GM12878 (cell line): Measurements from ENCODE around the gene FCF1. TPM values are rescaled to one million over a fixed set of nuclear protein-coding genes. Genes with fewer than 3 reads are reported as not detected.

Source experiments
- ATAC-seq: fragments of 200-7000 bp; cut with Tn5 transposase; 3 replicates; pipeline ENCODE4 v1.9.1; 2020; ENCODE audit warnings: mild to moderate bottlenecking, moderate library complexity
- BruUV-seq: library from RNA; stranded (reverse); fragments of 400-500 nt; replicated peaks from 2 replicates; lab custom pipeline; 2021; lab: Mats Ljungman, UMichigan
- CTCF ChIA-PET: fragments of 300-600 bp; sonication (Branson Sonifier 250); formaldehyde crosslinking; extraction: SDS; loops from one replicate; lab custom pipeline; 2021; ENCODE audit warnings: inconsistent platforms; lab: Yijun Ruan, JAX
- POLR2A ChIA-PET: fragments of 350-600 bp; formaldehyde crosslinking; extraction: SDS; loops from one replicate; lab custom pipeline; 2021; ENCODE audit warnings: inconsistent platforms; lab: Charles Lee
- RAD21 ChIA-PET: fragments of 300-600 bp; sonication (Branson Sonifier 250); formaldehyde crosslinking; loops from one replicate; lab custom pipeline; 2023; ENCODE audit warnings: antibody characterized with exemption; ENCODE audit not compliant: unreplicated experiment; lab: Charles Lee
- SMC1A ChIA-PET: fragments of 300-600 bp; sonication (Branson Sonifier 250); formaldehyde crosslinking; loops from one replicate; lab custom pipeline; 2023; ENCODE audit not compliant: unreplicated experiment, uncharacterized antibody; lab: Charles Lee
- DNase-seq: peaks from one replicate; pipeline ENCODE4 v3.0.0-alpha.2; 2011; ENCODE audit warnings: low read depth, low spot score
- FAIRE-seq: peaks from 3 replicates; lab custom pipeline; 2011; peaks lifted over from hg19 to GRCh38; lab: Jason Lieb, UNC
- H2AFZ ChIP-seq: 2 replicates; pipeline ENCODE4 v1.6.0; 2011; ENCODE audit warnings: low read depth, low read length, control low read depth; ENCODE audit not compliant: control insufficient read depth
- H3K27ac ChIP-seq: 2 replicates; pipeline ENCODE4 v1.5.1; 2011; ENCODE audit warnings: control low read depth; ENCODE audit not compliant: control insufficient read depth, insufficient read depth
- H3K27me3 ChIP-seq, 2 experiments: replicated peaks in 1 of 2; 2 replicates each; pipeline versions ENCODE4 v1.6.0 to v1.6.1; 2011; ENCODE audit warnings: low read length in 1 of 2; ENCODE audit not compliant: control insufficient read depth in 2 of 2, insufficient read depth in 2 of 2
- H3K36me3 ChIP-seq, 2 experiments: 2 replicates each; pipeline ENCODE4 v1.5.1; 2011; ENCODE audit warnings: low read length in 1 of 2; ENCODE audit not compliant: control insufficient read depth in 2 of 2, insufficient read depth in 2 of 2
- H3K4me1 ChIP-seq: 2 replicates; pipeline ENCODE4 v1.6.1; 2011; ENCODE audit warnings: mild to moderate bottlenecking, low read length, moderate library complexity, mixed read lengths; ENCODE audit not compliant: control insufficient read depth, insufficient read depth
- H3K4me2 ChIP-seq: 2 replicates; pipeline ENCODE4 v1.6.0; 2011; ENCODE audit warnings: control low read depth; ENCODE audit not compliant: control insufficient read depth, insufficient read depth
- H3K4me3 ChIP-seq: fragments of 200-600 bp; sonication (generic); 2 replicates; pipeline ENCODE4 v1.5.1; 2016
- H3K79me2 ChIP-seq: 2 replicates; pipeline ENCODE4 v1.6.0; 2011; ENCODE audit warnings: low read length; ENCODE audit not compliant: control insufficient read depth, insufficient read depth
- H3K9ac ChIP-seq: 2 replicates; pipeline ENCODE4 v1.8.0; 2011; ENCODE audit warnings: low read length, control low read depth, mixed read lengths; ENCODE audit not compliant: control insufficient read depth, insufficient read depth
- H3K9me3 ChIP-seq: replicated peaks from 3 replicates; pipeline ENCODE4 v1.5.1; 2011; ENCODE audit warnings: mild to moderate bottlenecking, low read length; ENCODE audit not compliant: control insufficient read depth, insufficient read depth
- H4K20me1 ChIP-seq: 2 replicates; pipeline ENCODE4 v1.6.0; 2011; ENCODE audit not compliant: control insufficient read depth, insufficient read depth
- CREM ChIP-seq: IDR thresholded peaks from 2 replicates; pipeline ENCODE4 v1.6.1; 2014; ENCODE audit warnings: antibody characterized with exemption, low read depth
- EED ChIP-seq: sonication (generic); IDR thresholded peaks from 2 replicates; pipeline ENCODE4 v1.6.1; 2016; ENCODE audit warnings: antibody characterized with exemption, low read depth
- FOXM1 ChIP-seq: IDR thresholded peaks from 2 replicates; pipeline ENCODE4 v1.6.1; 2012; ENCODE audit warnings: low read depth, mild to moderate bottlenecking, inconsistent platforms, low read length, moderate library complexity
- ZNF217 ChIP-seq: fragments of 450-650 bp; IDR thresholded peaks from 2 replicates; pipeline ENCODE4 v1.6.1; 2017; ENCODE audit warnings: antibody characterized with exemption, mild to moderate bottlenecking
- ZNF274 ChIP-seq: IDR thresholded peaks from one replicate; pipeline ENCODE4 v1.8.0; 2011; ENCODE audit not compliant: insufficient read length, insufficient read depth
- ZZZ3 ChIP-seq: IDR thresholded peaks from 2 replicates; pipeline ENCODE4 v1.6.1; 2011; ENCODE audit warnings: low read depth; ENCODE audit not compliant: control insufficient read depth, insufficient read length
- in situ Hi-C: fragments of 300-500 bp; cut with MboI; formaldehyde crosslinking; loops from 9 replicates; pipeline ENCODE4 v1.14.3; 2018; ENCODE audit warnings: mixed read lengths
- intact Hi-C: fragments of 100-400 bp; cut with micrococcal nuclease; formaldehyde crosslinking; loops from one replicate; pipeline ENCODE4 v1.14.2; 2022; ENCODE audit not compliant: unreplicated experiment
- polyA plus RNA-seq, 11 experiments: library from polyadenylated mRNA; depleted of rRNA in 4 of 11; unstranded in 6 of 11; stranded (reverse) in 5 of 11; fragments of >200 nt; fragmentation: Nextera tagmentation in 4 of 11; fragmentation: Illumina TruSeq in 1 of 11; extraction: Ambion mirVana in 4 of 11; extraction: Trizol in 1 of 11; gene quantifications; 1 replicate in 1 of 11; 2 replicates in 10 of 11; pipeline versions ENCODE4 v1.2.1 to v1.2.3, GENCODE V29; 2011 to 2016; ENCODE audit warnings: inconsistent platforms in 2 of 11, missing spikeins in 2 of 11, low read depth in 1 of 11
- total RNA-seq, 4 experiments: library from RNA; depleted of rRNA in 3 of 4; stranded (reverse); fragments of >200 nt in 3 of 4; fragmentation: Illumina TruSeq in 1 of 4; extraction: Trizol in 1 of 4; gene quantifications; 2 replicates each; pipeline versions ENCODE4 v1.2.1 to v1.2.3, GENCODE V29; 2013 to 2021
- TF ChIP-seq, protein P1 (sequence below): IDR thresholded peaks from 2 replicates; pipeline ENCODE4 v1.6.1; 2012; ENCODE audit warnings: improper control_type of control experiment, low read depth, low read length; ENCODE audit not compliant: insufficient replicate concordance
- TF ChIP-seq, protein P2 (sequence below): fragments of 450-650 bp; IDR thresholded peaks from 2 replicates; pipeline ENCODE4 v1.6.1; 2018; ENCODE audit warnings: borderline replicate concordance, mild to moderate bottlenecking; ENCODE audit not compliant: partially characterized antibody
- TF ChIP-seq, protein P3 (sequence below): fragments of 450-650 bp; IDR thresholded peaks from 2 replicates; pipeline ENCODE4 v1.6.1; 2017; ENCODE audit warnings: antibody characterized with exemption, mild to moderate bottlenecking, moderate library complexity
- TF ChIP-seq, protein P4 (sequence below): IDR thresholded peaks from 2 replicates; pipeline ENCODE4 v1.6.1; 2011; ENCODE audit warnings: borderline replicate concordance, low read depth, mild to moderate bottlenecking, moderate library complexity, low read length; ENCODE audit not compliant: insufficient read depth, poor library complexity, severe bottlenecking

FCF1 gene
- total and polyA plus RNA-seq, 10 of the 15 experiments (the other 5 are each of a cell fraction or from before 2014, with no cell fraction given): 6.2 to 88.7 (median 28.5) TPM

DNA sequence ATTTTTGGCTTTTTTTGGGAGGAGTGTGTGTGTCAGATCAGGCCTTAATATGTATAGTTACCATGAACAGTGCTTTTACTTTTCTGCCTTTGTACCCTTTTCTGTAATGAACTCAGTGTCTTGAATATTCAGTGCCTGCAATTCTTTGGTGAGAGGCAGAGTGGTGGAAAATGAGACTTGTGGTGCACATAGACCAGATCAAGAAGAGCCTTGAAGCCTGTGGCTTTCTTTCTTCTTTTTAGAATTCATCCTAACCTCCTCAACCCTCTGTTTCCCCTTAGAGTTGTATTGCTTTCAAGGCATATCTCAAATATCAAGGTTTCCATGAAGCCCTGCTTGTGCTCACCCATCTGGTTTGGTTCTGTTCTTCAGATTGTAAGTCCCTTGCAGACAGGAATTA is 52.8 kb downstream of the FCF1 start:
- Histone ChIP-seq H3K27me3 (no peaks in the 10 kb centered on the region), H3K4me1 (0 out of 2 replicates have a peak, but pooled peaks cover 2% of the 10 kb centered on the region), H3K4me2 (peak overlapping the region; percentile 93), H3K27ac (no peak overlapping the region), H3K36me3 (0 out of 4 replicates have a peak, but pooled peaks cover 0 to 3% of the 10 kb centered on the region in 2 experiments), H3K9me3 (no peaks in the 10 kb centered on the region), H4K20me1 (no peaks in the 10 kb centered on the region), H3K79me2 (peaks cover 64% of the 10 kb centered on the region), H3K4me3 (peak overlapping the region; percentile 94), H3K9ac (peak overlapping the region; percentile 78; the same call in 1 of the 2 replicates), H2AFZ (no peak overlapping the region)
- POLR2A ChIA-PET: interaction anchor here (0.6 kb wide), 1 partner anchor 128 kb away, joined by 4 read pairs; no protein-coding TSS in a partner anchor
- SMC1A ChIA-PET: interaction anchor here (0.9 kb wide), 1 partner anchor 13 kb away, joined by 3 read pairs; no protein-coding TSS in a partner anchor
- intact Hi-C loops: loop anchor here (2.0 kb wide), 1 partner anchor 157 kb away; no protein-coding TSS in a partner anchor
- TF ChIP-seq, protein P1, sequence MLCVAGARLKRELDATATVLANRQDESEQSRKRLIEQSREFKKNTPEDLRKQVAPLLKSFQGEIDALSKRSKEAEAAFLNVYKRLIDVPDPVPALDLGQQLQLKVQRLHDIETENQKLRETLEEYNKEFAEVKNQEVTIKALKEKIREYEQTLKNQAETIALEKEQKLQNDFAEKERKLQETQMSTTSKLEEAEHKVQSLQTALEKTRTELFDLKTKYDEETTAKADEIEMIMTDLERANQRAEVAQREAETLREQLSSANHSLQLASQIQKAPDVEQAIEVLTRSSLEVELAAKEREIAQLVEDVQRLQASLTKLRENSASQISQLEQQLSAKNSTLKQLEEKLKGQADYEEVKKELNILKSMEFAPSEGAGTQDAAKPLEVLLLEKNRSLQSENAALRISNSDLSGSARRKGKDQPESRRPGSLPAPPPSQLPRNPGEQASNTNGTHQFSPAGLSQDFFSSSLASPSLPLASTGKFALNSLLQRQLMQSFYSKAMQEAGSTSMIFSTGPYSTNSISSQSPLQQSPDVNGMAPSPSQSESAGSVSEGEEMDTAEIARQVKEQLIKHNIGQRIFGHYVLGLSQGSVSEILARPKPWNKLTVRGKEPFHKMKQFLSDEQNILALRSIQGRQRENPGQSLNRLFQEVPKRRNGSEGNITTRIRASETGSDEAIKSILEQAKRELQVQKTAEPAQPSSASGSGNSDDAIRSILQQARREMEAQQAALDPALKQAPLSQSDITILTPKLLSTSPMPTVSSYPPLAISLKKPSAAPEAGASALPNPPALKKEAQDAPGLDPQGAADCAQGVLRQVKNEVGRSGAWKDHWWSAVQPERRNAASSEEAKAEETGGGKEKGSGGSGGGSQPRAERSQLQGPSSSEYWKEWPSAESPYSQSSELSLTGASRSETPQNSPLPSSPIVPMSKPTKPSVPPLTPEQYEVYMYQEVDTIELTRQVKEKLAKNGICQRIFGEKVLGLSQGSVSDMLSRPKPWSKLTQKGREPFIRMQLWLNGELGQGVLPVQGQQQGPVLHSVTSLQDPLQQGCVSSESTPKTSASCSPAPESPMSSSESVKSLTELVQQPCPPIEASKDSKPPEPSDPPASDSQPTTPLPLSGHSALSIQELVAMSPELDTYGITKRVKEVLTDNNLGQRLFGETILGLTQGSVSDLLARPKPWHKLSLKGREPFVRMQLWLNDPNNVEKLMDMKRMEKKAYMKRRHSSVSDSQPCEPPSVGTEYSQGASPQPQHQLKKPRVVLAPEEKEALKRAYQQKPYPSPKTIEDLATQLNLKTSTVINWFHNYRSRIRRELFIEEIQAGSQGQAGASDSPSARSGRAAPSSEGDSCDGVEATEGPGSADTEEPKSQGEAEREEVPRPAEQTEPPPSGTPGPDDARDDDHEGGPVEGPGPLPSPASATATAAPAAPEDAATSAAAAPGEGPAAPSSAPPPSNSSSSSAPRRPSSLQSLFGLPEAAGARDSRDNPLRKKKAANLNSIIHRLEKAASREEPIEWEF: no peak
- TF ChIP-seq ZNF217 (no peak), FOXM1 (no peak), ZNF274 (no peak), EED (no peak), ZZZ3 (no peak), CREM (no peak)
- TF ChIP-seq, protein P2, sequence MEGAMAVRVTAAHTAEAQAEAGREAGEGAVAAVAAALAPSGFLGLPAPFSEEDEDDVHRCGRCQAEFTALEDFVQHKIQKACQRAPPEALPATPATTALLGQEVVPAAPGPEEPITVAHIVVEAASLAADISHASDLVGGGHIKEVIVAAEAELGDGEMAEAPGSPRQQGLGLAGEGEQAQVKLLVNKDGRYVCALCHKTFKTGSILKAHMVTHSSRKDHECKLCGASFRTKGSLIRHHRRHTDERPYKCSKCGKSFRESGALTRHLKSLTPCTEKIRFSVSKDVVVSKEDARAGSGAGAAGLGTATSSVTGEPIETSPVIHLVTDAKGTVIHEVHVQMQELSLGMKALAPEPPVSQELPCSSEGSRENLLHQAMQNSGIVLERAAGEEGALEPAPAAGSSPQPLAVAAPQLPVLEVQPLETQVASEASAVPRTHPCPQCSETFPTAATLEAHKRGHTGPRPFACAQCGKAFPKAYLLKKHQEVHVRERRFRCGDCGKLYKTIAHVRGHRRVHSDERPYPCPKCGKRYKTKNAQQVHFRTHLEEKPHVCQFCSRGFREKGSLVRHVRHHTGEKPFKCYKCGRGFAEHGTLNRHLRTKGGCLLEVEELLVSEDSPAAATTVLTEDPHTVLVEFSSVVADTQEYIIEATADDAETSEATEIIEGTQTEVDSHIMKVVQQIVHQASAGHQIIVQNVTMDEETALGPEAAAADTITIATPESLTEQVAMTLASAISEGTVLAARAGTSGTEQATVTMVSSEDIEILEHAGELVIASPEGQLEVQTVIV: no peak
- TF ChIP-seq, protein P3, sequence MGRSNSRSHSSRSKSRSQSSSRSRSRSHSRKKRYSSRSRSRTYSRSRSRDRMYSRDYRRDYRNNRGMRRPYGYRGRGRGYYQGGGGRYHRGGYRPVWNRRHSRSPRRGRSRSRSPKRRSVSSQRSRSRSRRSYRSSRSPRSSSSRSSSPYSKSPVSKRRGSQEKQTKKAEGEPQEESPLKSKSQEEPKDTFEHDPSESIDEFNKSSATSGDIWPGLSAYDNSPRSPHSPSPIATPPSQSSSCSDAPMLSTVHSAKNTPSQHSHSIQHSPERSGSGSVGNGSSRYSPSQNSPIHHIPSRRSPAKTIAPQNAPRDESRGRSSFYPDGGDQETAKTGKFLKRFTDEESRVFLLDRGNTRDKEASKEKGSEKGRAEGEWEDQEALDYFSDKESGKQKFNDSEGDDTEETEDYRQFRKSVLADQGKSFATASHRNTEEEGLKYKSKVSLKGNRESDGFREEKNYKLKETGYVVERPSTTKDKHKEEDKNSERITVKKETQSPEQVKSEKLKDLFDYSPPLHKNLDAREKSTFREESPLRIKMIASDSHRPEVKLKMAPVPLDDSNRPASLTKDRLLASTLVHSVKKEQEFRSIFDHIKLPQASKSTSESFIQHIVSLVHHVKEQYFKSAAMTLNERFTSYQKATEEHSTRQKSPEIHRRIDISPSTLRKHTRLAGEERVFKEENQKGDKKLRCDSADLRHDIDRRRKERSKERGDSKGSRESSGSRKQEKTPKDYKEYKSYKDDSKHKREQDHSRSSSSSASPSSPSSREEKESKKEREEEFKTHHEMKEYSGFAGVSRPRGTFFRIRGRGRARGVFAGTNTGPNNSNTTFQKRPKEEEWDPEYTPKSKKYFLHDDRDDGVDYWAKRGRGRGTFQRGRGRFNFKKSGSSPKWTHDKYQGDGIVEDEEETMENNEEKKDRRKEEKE: no peak
- TF ChIP-seq, protein P4, sequence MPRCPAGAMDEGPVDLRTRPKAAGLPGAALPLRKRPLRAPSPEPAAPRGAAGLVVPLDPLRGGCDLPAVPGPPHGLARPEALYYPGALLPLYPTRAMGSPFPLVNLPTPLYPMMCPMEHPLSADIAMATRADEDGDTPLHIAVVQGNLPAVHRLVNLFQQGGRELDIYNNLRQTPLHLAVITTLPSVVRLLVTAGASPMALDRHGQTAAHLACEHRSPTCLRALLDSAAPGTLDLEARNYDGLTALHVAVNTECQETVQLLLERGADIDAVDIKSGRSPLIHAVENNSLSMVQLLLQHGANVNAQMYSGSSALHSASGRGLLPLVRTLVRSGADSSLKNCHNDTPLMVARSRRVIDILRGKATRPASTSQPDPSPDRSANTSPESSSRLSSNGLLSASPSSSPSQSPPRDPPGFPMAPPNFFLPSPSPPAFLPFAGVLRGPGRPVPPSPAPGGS: no peak
- RAD21 ChIA-PET: interaction anchor here (0.6 kb wide), 1 partner anchor 493 kb away, joined by 3 read pairs; no protein-coding TSS in a partner anchor
- in situ Hi-C loops: no loop called here
- no TSS peak for BruUV-seq
- CTCF ChIA-PET: no interaction called here
- DNase-seq (no peak), FAIRE-seq (no peak), ATAC-seq (0 out of 3 replicates have a peak, but pooled peaks have one; percentile 1)
